ENCODE measurements around the gene PM20D1. TPM values are rescaled to one million over a fixed set of nuclear protein-coding genes. Genes with fewer than 3 reads are reported as not detected.
"Not testable (repeated sequence)": the region's sequence is repeated elsewhere in the genome, so short reads cannot be mapped to it uniquely, and the experiment has no call there.

The PM20D1 gene
- total RNA-seq (under 1 TPM; 0.13 to 0.32 TPM), polyA plus RNA-seq (ENCODE audit: insufficient read length in 6 of 6) (under 1 TPM; 0.29 to 0.79 (median 0.56) TPM)
- long read RNA-seq, donor 1: 0 reads
- long read RNA-seq, donor 2: 0 reads
- long read RNA-seq, donor 3: 0 reads
- long read RNA-seq, donor 4: 0 reads
- long read RNA-seq, donor 5: 0 reads
- long read RNA-seq, donor 6: 0 reads
- long read RNA-seq, donor 7: 0 reads
- long read RNA-seq, donor 8: 0 reads
- long read RNA-seq, donor 9: 0 reads
- long read RNA-seq, donor 10: 0 reads
- long read RNA-seq, donor 11: 0 reads
- long read RNA-seq, donor 12, partial matches to known transcripts: 0 of 1 reads
- long read RNA-seq, donor 12, other reads (novel, unspliced or antisense): 0 of 1 reads

- peak; percentile 95 for ATAC-seq
- Histone ChIP-seq H3K27ac (no peak within 1 kb of the TSS), H3K27me3 (peaks cover 0 to 12% of the 10 kb centered on the region in 2 donors), H3K9me3 (peaks cover 0 to 6% of the 10 kb centered on the region in 2 donors), H3K4me1 (peaks cover 0 to 7% of the 10 kb centered on the region in 2 donors), H3K36me3 (no peaks in the 10 kb centered on the region), H3K4me3 (peak within 1 kb of the TSS in 1 of 2 donors; percentile 36)
- peak; percentile 49 to 82 (median 72) for DNase-seq
- intact Hi-C loops (cut with DNase I): no loop called here
- TF ChIP-seq CTCF (IDR thresholded peaks at IDR 0.05): no peak
Observed at GRCh38 chr1:205849619-205850355, at the start of gene PM20D1. PM20D1 (minus strand) TSS chr1:205850132; CDS start chr1:205850072, 60 bp downstream.

GRCh38 chr1:205896351-205896750 is 46.4 kb upstream of the PM20D1 start:
- intact Hi-C loops (cut with DNase I): no loop called here
- DNase-seq (no peak), ATAC-seq (no peak)
- Histone ChIP-seq H3K27me3 (peaks cover 0 to 8% of the 10 kb centered on the region in 2 donors), H3K36me3 (no peaks in the 10 kb centered on the region), H3K9me3 (no peaks in the 10 kb centered on the region), H3K4me1 (no peaks in the 10 kb centered on the region), H3K27ac (no peak overlapping the region), H3K4me3 (no peak overlapping the region)
- TF ChIP-seq CTCF (IDR thresholded peaks at IDR 0.05): no peak

GRCh38 chr1:205894119-205894518 is 44.2 kb upstream of the PM20D1 start:
- H3K27me3 ChIP-seq; H3K9me3 ChIP-seq; H3K36me3 ChIP-seq; DNase-seq; H3K4me1 ChIP-seq; H3K27ac ChIP-seq; ATAC-seq; intact Hi-C loops (cut with DNase I); H3K4me3 ChIP-seq: not testable (repeated sequence)

- H3K4me1 ChIP-seq; H3K27ac ChIP-seq; ATAC-seq; H3K9me3 ChIP-seq; DNase-seq; H3K36me3 ChIP-seq; H3K27me3 ChIP-seq; intact Hi-C loops (cut with DNase I); H3K4me3 ChIP-seq: not testable (repeated sequence)
Observed at GRCh38 chr1:205892175-205892574, 42.2 kb upstream of the PM20D1 start.

- H3K4me3 ChIP-seq; intact Hi-C loops (cut with DNase I); DNase-seq; H3K4me1 ChIP-seq; ATAC-seq; H3K27me3 ChIP-seq; H3K9me3 ChIP-seq; H3K27ac ChIP-seq; H3K36me3 ChIP-seq: not testable (repeated sequence)
Observed at GRCh38 chr1:205891481-205891880, 41.5 kb upstream of the PM20D1 start.

- DNase-seq; H3K36me3 ChIP-seq; H3K9me3 ChIP-seq; H3K4me1 ChIP-seq; H3K27ac ChIP-seq; intact Hi-C loops (cut with DNase I); ATAC-seq; H3K4me3 ChIP-seq; H3K27me3 ChIP-seq: not testable (repeated sequence)
Observed at GRCh38 chr1:205890631-205891030, 40.7 kb upstream of the PM20D1 start.

- H3K9me3 ChIP-seq; H3K4me3 ChIP-seq; ATAC-seq; H3K27me3 ChIP-seq; H3K4me1 ChIP-seq; H3K36me3 ChIP-seq; intact Hi-C loops (cut with DNase I); H3K27ac ChIP-seq; DNase-seq: not testable (repeated sequence)
Observed at GRCh38 chr1:205889706-205890105, 39.8 kb upstream of the PM20D1 start.

GRCh38 chr1:205889006-205889405 is 39.1 kb upstream of the PM20D1 start:
- H3K27me3 ChIP-seq, ATAC-seq: not testable (repeated sequence)

More at GRCh38 chr1:205889006-205889405, 39.1 kb upstream of the PM20D1 start:
- H3K4me1 ChIP-seq; H3K9me3 ChIP-seq; H3K4me3 ChIP-seq; DNase-seq; H3K27ac ChIP-seq; intact Hi-C loops (cut with DNase I); H3K36me3 ChIP-seq: not testable (repeated sequence)

Data from left lung (tissue), 14 donors.